HG03095 (cell line): ENCODE data around the gene CYP21A2.
"Not testable (repeated sequence)": the region's sequence is repeated elsewhere in the genome, so short reads cannot be mapped to it uniquely, and the experiment has no call there.

Source experiments
- ATAC-seq: cut with Tn5 transposase; IDR thresholded peaks from one replicate; pipeline ENCODE4 v1.9.1; 2021; ENCODE audit warnings: moderate library complexity; ENCODE audit not compliant: unreplicated experiment

Gene CYP21A2

GRCh38 chr6:32029553-32029952, 8.7 kb upstream of the CYP21A2 start:
- not testable (repeated sequence) for ATAC-seq

- ATAC-seq: not testable (repeated sequence)
Observed at GRCh38 chr6:32035283-32036013, 2.8 kb upstream of the CYP21A2 start.

- not testable (repeated sequence) for ATAC-seq
Observed at GRCh38 chr6:32037136-32037535, 1.1 kb upstream of the CYP21A2 start.

- not testable (repeated sequence) for ATAC-seq
Observed at GRCh38 chr6:32038878-32039277, 663 bp downstream of the CYP21A2 start.

GRCh38 chr6:32039321-32040274, 1.4 kb downstream of the CYP21A2 start:
- not testable (repeated sequence) for ATAC-seq

- ATAC-seq: not testable (repeated sequence)
Observed at GRCh38 chr6:32040299-32041049, 2.3 kb downstream of the CYP21A2 start.

- not testable (repeated sequence) for ATAC-seq
Observed at GRCh38 chr6:32041050-32041321, 2.8 kb downstream of the CYP21A2 start.

- not testable (repeated sequence) for ATAC-seq
Observed at GRCh38 chr6:32041385-32041784, 3.2 kb downstream of the CYP21A2 start.

GRCh38 chr6:32042276-32042675, 4.1 kb downstream of the CYP21A2 start:
- ATAC-seq: not testable (repeated sequence)

GRCh38 chr6:32043589-32044380, 5.6 kb downstream of the CYP21A2 start:
- ATAC-seq: not testable (repeated sequence)

GRCh38 chr6:32044916-32045315, 6.7 kb downstream of the CYP21A2 start:
- ATAC-seq: not testable (repeated sequence)

GRCh38 chr6:32045811-32046449, 7.7 kb downstream of the CYP21A2 start:
- ATAC-seq: no peak

- ATAC-seq: no peak
Observed at GRCh38 chr6:32046450-32047083, 8.4 kb downstream of the CYP21A2 start.

GRCh38 chr6:32047084-32047478, 8.9 kb downstream of the CYP21A2 start:
- ATAC-seq: no peak

- ATAC-seq: no peak
Observed at GRCh38 chr6:32047539-32047854, 9.3 kb downstream of the CYP21A2 start.

GRCh38 chr6:32047855-32048766, 9.9 kb downstream of the CYP21A2 start:
- no peak for ATAC-seq

- not testable (repeated sequence) for ATAC-seq
Observed at GRCh38 chr6:32049149-32049548, 10.9 kb downstream of the CYP21A2 start.

- not testable (repeated sequence) for ATAC-seq
Observed at GRCh38 chr6:32049736-32050135, 11.5 kb downstream of the CYP21A2 start.

- ATAC-seq: no peak
Observed at GRCh38 chr6:32050562-32050961, 12.3 kb downstream of the CYP21A2 start.
